GM21723 (cell line): ENCODE measurements around the gene DDIT3.
"Not testable (repeated sequence)": the region's sequence is repeated elsewhere in the genome, so short reads cannot be mapped to it uniquely, and the experiment has no call there.

Experiments used
- ATAC-seq: cut with Tn5 transposase; IDR thresholded peaks from one replicate; pipeline ENCODE4 v1.9.1; 2021; ENCODE audit warnings: mild to moderate bottlenecking, moderate library complexity; ENCODE audit not compliant: unreplicated experiment

The DDIT3 gene

GRCh38 chr12:57520053-57520818, at the start of gene DDIT3:
Gene DDIT3 (minus strand): TSS chr12:57520514. CDS start chr12:57517406, 3,108 bp downstream.
- peak; percentile 66 for ATAC-seq

- ATAC-seq: no peak
These were observed 49.5 kb upstream of the DDIT3 start for GRCh38 chr12:57569858-57570257.

- no peak for ATAC-seq
These were observed 48.5 kb upstream of the DDIT3 start for GRCh38 chr12:57568838-57569237.

- no peak for ATAC-seq
These were observed 43.9 kb upstream of the DDIT3 start for GRCh38 chr12:57564178-57564740.

GRCh38 chr12:57563358-57563757, 43.0 kb upstream of the DDIT3 start:
- no peak for ATAC-seq

GRCh38 chr12:57561117-57561516, 40.8 kb upstream of the DDIT3 start:
- not testable (repeated sequence) for ATAC-seq

GRCh38 chr12:57560516-57560915, 40.2 kb upstream of the DDIT3 start:
- no peak for ATAC-seq

- ATAC-seq: no peak
These were observed 38.5 kb upstream of the DDIT3 start for GRCh38 chr12:57558864-57559263.

- ATAC-seq: no peak
These were observed 34.6 kb upstream of the DDIT3 start for GRCh38 chr12:57554897-57555296.

- ATAC-seq: no peak
These were observed 34.1 kb upstream of the DDIT3 start for GRCh38 chr12:57554453-57554852.

GRCh38 chr12:57553343-57554202, 33.3 kb upstream of the DDIT3 start:
- no peak for ATAC-seq

- no peak for ATAC-seq
These were observed 32.6 kb upstream of the DDIT3 start for GRCh38 chr12:57552835-57553313.

- no peak for ATAC-seq
These were observed 32.0 kb upstream of the DDIT3 start for GRCh38 chr12:57552306-57552651.

GRCh38 chr12:57551637-57552305, 31.5 kb upstream of the DDIT3 start:
- no peak for ATAC-seq

- no peak for ATAC-seq
These were observed 30.6 kb upstream of the DDIT3 start for GRCh38 chr12:57550641-57551549.

GRCh38 chr12:57549909-57550640, 29.8 kb upstream of the DDIT3 start, which contains the start of gene KIF5A:
Gene KIF5A (plus strand): TSS chr12:57550044. CDS start chr12:57550272, 228 bp downstream.
- no peak for ATAC-seq

- ATAC-seq: no peak
These were observed 29.0 kb upstream of the DDIT3 start for GRCh38 chr12:57549203-57549908.

GRCh38 chr12:57548488-57548887, 28.2 kb upstream of the DDIT3 start:
- no peak for ATAC-seq

- no peak for ATAC-seq
These were observed 27.6 kb upstream of the DDIT3 start for GRCh38 chr12:57548013-57548315.
